ENCODE data around the gene GGCX. TPM values are rescaled to one million over a fixed set of nuclear protein-coding genes. Genes with fewer than 3 reads are reported as not detected.

The GGCX gene
- total and polyA plus RNA-seq, 2 of the 13 experiments (the other 11 are each of a cell fraction or from before 2014, with no cell fraction given) = 72.5 to 103 TPM

GRCh38 chr2:85503168-85503850 is 58.0 kb downstream of the GGCX start:
- Histone ChIP-seq H3K4me1 (ENCODE audit: insufficient read depth, low read length) (peaks cover 68% of the 10 kb centered on the region), H3K79me2 (ENCODE audit: insufficient read depth, low read length) (no peaks in the 10 kb centered on the region), H3K4me3 (replicated peaks in 1 of 3; ENCODE audit: insufficient read depth in 1 of 3, low read depth in 2 of 3, low read length in 3 of 3) (peak overlapping the region in 1 of 3 experiments; percentile 18; a peak in 1 of 6 replicates), H3K4me2 (ENCODE audit: low read depth, low read length) (peak overlapping the region; percentile 51), H3K27me3 (ENCODE audit: control insufficient read depth in 1 of 2, insufficient read depth in 2 of 2, low read length in 2 of 2) (0 out of 5 replicates have a peak, but pooled peaks cover 0 to 5% of the 10 kb centered on the region in 2 experiments), H2AFZ (ENCODE audit: low read length) (no peak overlapping the region), H3K27ac (ENCODE audit: extremely low read length, insufficient read depth, low read length) (no peak overlapping the region), H3K9ac (ENCODE audit: insufficient read depth, low read depth, low read length) (no peak overlapping the region), H3K36me3 (replicated peaks in 1 of 2; ENCODE audit: control insufficient read depth in 1 of 2, insufficient read depth in 2 of 2, low read length in 2 of 2) (no peaks in the 10 kb centered on the region), H4K20me1 (ENCODE audit: insufficient read depth, low read length) (no peaks in the 10 kb centered on the region), H3K9me3 (ENCODE audit: low read length) (no peaks in the 10 kb centered on the region)
- intact Hi-C loops (cut with micrococcal nuclease; ENCODE audit: unreplicated experiment) (loop anchor here (1.0 to 5.0 kb wide), 3 partner anchors 34 to 82 kb away; partner anchors contain the start of gene MAT2A), in situ Hi-C loops (cut with HindIII; ENCODE audit: extremely low pct_ligation_motif_present, low pct_unique_long_range_greater_than_20kb) (no loop called here)
- CTCF ChIA-PET (ENCODE audit: low intra/inter-chr PET ratio, low total read pairs) = no interaction called here
- POLR2A ChIA-PET = interaction anchor here (2.4 kb wide), 1 partner anchor 35 kb away, joined by 8 read pairs; the partner anchor contains the start of gene MAT2A
- ATAC-seq = peak; percentile 78
- no TSS peak for BruUV-seq (replicated peaks)
- FAIRE-seq = peak; percentile 89
- WGBS (ENCODE audit: low lambda C conversion rate) = 19% methylated on average over 10 of the region's 17 CpGs
- peak; percentile 47 for DNase-seq (ENCODE audit: low spot score)
- TF ChIP-seq, protein P1, sequence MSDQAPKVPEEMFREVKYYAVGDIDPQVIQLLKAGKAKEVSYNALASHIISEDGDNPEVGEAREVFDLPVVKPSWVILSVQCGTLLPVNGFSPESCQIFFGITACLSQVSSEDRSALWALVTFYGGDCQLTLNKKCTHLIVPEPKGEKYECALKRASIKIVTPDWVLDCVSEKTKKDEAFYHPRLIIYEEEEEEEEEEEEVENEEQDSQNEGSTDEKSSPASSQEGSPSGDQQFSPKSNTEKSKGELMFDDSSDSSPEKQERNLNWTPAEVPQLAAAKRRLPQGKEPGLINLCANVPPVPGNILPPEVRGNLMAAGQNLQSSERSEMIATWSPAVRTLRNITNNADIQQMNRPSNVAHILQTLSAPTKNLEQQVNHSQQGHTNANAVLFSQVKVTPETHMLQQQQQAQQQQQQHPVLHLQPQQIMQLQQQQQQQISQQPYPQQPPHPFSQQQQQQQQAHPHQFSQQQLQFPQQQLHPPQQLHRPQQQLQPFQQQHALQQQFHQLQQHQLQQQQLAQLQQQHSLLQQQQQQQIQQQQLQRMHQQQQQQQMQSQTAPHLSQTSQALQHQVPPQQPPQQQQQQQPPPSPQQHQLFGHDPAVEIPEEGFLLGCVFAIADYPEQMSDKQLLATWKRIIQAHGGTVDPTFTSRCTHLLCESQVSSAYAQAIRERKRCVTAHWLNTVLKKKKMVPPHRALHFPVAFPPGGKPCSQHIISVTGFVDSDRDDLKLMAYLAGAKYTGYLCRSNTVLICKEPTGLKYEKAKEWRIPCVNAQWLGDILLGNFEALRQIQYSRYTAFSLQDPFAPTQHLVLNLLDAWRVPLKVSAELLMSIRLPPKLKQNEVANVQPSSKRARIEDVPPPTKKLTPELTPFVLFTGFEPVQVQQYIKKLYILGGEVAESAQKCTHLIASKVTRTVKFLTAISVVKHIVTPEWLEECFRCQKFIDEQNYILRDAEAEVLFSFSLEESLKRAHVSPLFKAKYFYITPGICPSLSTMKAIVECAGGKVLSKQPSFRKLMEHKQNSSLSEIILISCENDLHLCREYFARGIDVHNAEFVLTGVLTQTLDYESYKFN (CRISPR knock-in tag; conservative IDR thresholded peaks at IDR 0.05) = peak; percentile 39
- TF ChIP-seq, protein P2, sequence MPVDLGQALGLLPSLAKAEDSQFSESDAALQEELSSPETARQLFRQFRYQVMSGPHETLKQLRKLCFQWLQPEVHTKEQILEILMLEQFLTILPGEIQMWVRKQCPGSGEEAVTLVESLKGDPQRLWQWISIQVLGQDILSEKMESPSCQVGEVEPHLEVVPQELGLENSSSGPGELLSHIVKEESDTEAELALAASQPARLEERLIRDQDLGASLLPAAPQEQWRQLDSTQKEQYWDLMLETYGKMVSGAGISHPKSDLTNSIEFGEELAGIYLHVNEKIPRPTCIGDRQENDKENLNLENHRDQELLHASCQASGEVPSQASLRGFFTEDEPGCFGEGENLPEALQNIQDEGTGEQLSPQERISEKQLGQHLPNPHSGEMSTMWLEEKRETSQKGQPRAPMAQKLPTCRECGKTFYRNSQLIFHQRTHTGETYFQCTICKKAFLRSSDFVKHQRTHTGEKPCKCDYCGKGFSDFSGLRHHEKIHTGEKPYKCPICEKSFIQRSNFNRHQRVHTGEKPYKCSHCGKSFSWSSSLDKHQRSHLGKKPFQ (CRISPR knock-in tag; IDR thresholded peaks at IDR 0.05; ENCODE audit: insufficient replicate concordance) = peak; percentile 61
- TF ChIP-seq HIC2 (CRISPR knock-in tag; IDR thresholded peaks at IDR 0.05; ENCODE audit: low read depth) = 0 out of 2 replicates have a peak, but pooled peaks have one; percentile 46
- TF ChIP-seq NCOR1 (IDR thresholded peaks at IDR 0.05; ENCODE audit: borderline replicate concordance, low read length) = 0 out of 2 replicates have a peak, but pooled peaks have one; percentile 17
- TF ChIP-seq ZNF569 (CRISPR knock-in tag; IDR thresholded peaks at IDR 0.05; ENCODE audit: borderline replicate concordance) = no peak
- TF ChIP-seq ZSCAN31 (CRISPR knock-in tag; IDR thresholded peaks at IDR 0.05; ENCODE audit: low read depth) = 0 out of 2 replicates have a peak, but pooled peaks have one; percentile 25
- 0 out of 2 replicates have a peak, but pooled peaks have one; percentile 40 for TF ChIP-seq ZIK1 (CRISPR knock-in tag; IDR thresholded peaks at IDR 0.05; ENCODE audit: borderline replicate concordance, low read depth)
- TF ChIP-seq THRA (CRISPR knock-in tag; IDR thresholded peaks at IDR 0.05; ENCODE audit: borderline replicate concordance) = no peak
- TF ChIP-seq HNF4A (CRISPR knock-in tag; IDR thresholded peaks at IDR 0.05) = peak; percentile 74
- TF ChIP-seq ZNF280B (CRISPR knock-in tag; IDR thresholded peaks at IDR 0.05; ENCODE audit: borderline replicate concordance) = peak; percentile 56; the same call in 1 of the 2 replicates
- no peak for TF ChIP-seq ERF (CRISPR knock-in tag; IDR thresholded peaks at IDR 0.05)

Data from HepG2 (cell line).